ENCODE measurements around the gene PHF13.
A peak's percentile ranks its signal among the peaks of the same experiment; 100 is the strongest.

Gene PHF13

DNA sequence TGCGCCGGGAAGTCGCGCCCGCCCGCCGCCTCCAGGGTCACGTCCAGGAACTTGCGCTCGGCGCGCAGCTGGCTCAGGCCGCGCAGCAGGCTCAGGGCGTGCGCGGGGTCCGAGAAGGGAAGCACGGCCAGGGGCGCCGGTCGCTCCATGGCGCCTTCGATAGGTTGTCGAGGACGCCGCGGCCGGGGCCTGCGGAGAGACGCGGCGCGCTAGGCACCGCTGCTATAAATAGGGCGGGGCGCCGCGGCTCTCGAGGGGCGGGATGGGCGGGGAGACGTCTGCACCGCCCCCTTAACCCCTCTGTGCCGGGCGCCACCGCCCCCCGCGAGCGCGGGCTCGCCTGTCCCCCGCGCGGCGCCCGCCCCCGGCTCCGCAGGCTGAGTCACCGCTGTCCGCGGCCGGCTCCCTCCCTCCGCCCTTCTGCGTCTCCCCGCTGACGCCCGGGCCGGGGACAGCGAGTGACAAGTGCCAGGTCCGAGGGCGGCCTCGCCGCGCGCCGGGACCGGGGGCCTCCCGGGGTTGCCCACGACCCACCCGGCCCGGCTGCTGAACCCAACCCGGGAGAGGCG, 10.8 kb upstream of the PHF13 start, which contains the start of gene KLHL21:
TSS of gene KLHL21 (minus strand) at position 201 of the 569 bp plus-strand sequence. CDS start at position 149, 52 bp downstream.
- DNase-seq, result peak; percentile 93 to 98 (median 97)

- DNase-seq, result peak; percentile 70 to 81 (median 73)
Observed at GRCh38 chr1:6603238-6603914, 10.2 kb upstream of the PHF13 start.

DNA sequence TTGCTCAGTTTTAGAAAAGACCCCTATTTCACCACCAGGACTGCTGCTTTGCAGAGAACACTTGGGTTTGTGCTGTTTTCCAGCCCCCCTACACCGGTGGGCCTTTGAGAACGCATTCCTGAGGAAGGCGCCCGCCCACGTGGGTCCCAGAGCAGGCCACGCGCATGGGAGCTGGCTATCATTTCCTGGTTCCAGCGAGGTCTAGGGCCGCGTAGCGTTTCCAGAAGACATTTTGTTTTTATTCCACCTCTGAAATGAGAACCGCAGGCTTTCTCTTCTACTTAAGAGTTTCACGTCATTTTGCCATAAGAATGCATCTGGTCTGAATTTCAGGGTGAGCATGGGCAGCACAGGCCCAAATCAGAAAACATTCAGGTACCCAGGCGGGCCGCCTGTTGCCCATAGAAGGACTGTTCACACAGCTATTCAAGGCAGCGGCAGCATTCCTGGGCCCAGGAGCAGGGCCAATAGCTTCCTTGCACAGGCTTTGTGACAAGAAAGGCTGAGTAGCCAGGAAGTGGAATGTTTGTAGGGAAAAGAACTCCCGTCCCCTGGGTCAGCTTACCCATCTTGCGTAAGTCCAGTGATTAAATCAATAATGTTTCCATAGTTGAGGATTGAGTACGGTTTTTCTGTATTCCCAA, 9.5 kb upstream of the PHF13 start:
- peak in 3 of 4 experiments; percentile 57 to 76 (median 70) for DNase-seq

- peak; percentile 33 to 80 (median 47) for DNase-seq
Observed at GRCh38 chr1:6612641-6613360, 730 bp upstream of the PHF13 start.

DNA sequence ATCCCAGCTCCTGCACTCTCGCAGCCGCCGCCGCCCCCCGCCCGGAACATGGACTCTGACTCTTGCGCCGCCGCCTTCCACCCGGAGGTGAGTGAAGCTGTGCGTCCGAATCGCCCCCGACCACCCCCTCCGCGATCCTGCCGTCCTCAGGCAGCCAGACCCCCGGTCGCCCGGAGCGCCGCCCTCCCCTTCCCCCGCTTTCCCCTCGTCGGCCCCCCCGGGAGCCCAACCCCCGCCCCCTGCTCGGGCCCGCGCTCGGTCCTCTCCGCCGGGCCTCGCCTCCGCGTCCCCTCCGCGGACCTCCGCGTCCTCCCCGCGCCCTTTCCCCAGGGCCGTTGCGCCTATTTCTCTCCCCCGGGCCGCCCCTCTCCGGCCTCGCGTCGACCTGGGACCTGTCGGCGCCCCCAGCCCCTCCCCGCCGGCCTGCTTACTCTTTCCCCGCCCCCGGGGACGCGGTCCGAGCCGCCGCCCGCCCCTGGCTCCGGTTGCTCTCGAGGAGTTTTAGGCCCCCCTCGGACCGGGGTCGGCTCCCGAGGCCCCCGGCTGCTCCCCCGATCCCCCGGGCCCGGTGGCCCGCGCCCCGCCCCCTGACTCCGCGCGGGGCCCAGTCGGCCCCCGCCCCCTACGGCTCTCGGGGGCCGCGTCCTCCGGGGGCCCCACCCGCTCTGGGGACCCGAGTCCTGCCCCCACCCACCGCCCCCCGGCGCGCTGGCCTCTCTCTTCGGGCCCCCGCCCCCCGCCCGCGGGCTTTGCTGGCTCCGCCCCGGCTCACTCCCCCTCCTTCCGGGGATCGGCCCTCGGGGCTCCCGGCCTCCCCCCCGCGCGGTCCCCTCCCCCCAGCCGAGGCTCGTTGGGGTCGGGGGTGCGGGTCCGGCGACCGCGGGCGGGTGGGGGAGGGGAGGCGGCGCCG, 743 bp downstream of the PHF13 start:
- DNase-seq, result peak in 3 of 4 experiments; percentile 18 to 57 (median 51)

GRCh38 chr1:6614929-6615785, 1.6 kb downstream of the PHF13 start:
- DNase-seq, result peak in 2 of 4 experiments; percentile 12 to 47

- no peak for DNase-seq
Observed at GRCh38 chr1:6619045-6619444, 5.5 kb downstream of the PHF13 start.

- no peak for DNase-seq
Observed at GRCh38 chr1:6621429-6622391, 8.2 kb downstream of the PHF13 start.

DNA sequence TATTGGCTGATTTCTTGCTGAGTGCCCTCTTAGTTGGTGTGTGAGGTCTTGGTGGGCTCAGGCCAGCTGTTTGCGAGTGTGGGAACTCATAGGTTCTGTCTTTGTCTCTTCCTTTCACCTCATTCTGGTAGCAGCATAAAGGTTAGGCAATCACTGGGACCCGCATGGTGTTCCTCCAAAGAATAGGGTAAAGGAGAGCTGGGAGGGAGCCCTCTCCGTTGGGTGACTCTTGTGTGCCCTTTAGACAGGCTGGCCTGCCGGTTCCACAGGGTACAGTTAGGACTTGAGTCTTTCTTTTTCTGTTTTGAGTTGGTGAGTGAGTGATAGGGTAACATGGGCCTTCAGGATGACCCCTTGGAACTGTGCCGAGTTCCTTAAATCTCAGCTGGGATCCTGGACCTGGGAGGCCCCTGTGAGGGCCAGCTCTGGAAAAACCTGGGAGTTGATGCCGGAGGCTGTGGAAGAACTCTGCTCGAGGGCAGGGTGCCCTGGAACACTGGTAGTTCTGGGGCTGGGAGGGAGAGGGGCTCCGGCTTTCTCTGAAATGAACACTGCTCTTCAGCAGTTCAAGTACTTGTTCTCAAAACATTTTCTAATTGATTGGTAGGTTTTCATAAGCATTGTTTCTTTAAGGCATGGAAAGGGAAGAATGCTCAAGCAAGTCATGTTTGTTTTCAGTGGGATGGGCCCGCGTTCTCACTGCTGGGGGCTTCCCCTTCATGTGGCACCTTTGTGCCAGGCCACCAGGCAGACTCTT, 9.0 kb downstream of the PHF13 start:
- no peak for DNase-seq

DNA sequence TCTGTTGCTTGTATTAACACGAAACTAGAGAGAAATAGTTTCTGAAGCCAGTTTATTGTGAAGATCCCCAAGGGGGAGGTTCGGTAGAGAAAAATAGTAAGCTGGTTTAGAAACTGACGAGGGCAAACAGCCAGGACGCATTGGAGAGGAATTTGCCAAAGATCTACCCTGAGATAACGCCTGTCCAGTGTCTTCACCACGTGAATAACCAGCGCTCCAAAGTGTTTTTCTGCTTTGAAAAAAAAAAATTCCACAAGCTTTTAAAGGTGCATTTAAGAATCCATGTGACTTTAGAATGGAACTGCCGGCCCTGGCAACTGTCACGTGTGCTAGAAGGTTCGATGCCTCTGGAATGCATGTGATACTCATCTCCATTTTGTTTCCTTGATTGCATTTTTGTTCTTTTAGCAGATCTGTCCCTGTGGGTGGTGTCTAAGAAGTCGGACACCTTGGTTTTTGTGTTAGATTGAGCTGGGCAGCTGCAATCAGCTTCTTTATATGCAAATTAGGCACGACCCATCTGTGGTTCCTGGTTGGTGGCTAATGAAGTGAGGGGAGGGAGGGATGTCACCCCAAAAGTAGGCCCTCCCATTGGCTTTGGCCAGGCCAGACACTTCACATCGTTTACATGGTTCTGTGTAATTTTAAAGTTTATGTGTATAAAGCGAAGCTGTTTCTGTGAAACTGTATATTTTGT, 9.9 kb downstream of the PHF13 start:
- DNase-seq, result no peak

- DNase-seq, result peak; percentile 81 to 95 (median 88)
Observed at GRCh38 chr1:6624710-6625583, 11.4 kb downstream of the PHF13 start, which contains the start of gene THAP3. Gene THAP3, plus strand, starts transcription at chr1:6624868. Its CDS starts 351 bp downstream, at chr1:6625219.

DNA sequence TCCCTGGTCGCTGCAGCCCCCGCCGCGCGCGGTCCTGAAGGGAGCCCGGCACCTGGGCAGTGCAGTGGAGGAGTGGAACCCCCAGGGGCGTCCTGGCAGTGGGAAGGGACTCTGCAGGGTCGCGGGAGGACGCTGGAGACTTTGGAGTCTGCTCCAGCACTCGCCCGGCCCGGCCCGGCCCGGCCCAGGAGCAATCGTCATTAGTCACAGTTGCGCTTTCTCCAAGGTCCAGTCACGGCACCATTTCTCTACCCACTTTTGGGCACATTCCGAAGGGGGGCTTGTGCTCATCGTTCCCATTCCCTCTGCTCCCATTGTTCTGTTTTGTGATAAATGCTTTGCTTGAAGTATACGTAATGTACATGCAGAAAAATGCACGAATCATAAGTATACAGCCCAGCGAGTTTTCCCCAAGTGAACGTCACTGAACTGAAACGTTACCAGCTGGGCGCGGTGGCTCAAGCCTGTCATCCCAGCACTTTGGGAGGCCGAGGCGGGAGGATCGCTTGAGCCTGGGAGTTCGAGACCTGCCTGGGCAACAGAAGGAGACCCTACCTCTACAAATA, 12.1 kb downstream of the PHF13 start:
- DNase-seq, result peak in 2 of 4 experiments; percentile 13 to 30

GRCh38 chr1:6627031-6627430, 13.5 kb downstream of the PHF13 start:
- DNase-seq, result no peak

DNA sequence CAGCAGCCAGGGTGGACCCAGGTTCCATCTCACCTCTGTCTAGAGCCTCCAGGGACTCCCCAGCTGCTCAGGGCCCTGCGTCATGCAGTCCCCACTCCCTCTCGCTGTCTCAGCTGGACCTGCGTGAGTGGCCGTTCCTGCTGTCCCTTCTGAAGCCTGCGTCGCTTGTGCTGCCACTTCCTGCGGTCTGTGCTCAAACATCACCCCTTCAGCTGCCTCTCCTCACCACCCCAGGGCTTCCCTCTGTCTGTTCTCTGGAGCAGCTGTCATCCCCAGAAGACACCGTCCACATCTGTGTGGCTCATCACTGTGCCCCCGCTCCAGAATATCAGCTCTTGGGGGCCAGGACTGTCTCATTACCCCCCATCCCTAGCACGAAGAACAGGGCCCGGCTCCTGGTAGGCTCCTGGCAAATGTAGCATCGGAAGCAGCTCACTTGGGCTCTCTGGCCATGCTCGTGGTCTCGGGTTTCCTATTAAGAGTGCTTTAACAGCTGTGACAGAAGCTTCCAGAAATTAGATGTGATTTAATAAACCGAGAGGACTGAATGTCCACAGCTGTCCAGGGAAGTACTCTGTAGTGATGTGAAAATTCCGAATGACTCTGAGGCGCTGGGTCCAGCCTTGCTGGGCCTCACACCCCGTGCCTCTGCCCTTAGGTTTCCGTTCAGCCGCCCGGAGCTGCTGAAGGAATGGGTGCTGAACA, 14.5 kb downstream of the PHF13 start:
- no peak for DNase-seq

DNA sequence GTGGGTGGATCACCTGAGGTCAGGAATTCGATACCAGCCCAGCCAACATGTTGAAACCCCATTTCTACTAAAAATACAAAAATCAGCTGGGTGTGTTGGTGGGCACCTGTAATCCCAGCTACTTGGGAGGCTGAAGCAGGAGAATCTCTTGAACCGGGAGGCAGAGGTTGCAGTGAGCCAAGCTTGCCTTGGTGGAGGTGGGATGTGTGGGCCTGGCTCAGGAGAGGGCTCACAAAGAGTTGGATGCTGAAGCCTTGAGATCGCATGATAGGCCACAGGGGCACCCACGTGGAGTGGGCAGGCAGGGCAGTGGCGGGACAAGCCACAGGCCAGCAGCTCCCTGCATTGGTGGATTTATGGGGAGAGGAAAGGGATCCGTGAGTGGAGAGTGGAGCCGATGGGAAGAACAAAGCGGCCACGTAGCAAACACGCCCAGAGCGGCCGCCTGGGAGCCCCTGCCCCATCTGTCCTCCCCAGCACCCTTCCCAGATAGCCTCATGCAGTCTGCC, 15.5 kb downstream of the PHF13 start:
- no peak for DNase-seq

DNA sequence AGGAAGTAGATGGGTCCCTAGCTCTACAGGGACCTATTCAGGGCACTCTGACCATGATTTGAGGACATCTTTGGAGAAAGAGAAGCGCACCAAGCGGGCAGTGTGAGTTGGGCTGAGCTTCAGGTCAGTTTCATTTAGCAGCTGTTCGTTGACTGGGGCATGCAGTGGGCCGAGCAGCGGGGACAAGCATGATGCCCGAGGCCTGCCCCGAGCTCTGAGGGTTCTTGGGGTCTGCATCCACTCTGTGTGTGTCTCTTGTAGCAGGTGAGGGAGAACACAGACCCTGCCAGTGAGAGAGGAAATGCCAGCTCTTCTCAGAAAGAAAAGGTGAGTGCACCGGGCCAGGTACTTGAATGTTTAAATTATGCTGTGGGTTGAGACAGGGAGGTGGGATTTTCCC, 16.5 kb downstream of the PHF13 start:
- DNase-seq, result no peak
